SK-N-SH treated with all-trans-retinoic acid at 6 μM for 48 hours (cell line): Measurements from ENCODE around the gene NCAPG2.

Experiments
- ATAC-seq: fragments of 200-7000 bp; cut with Tn5 transposase; 3 replicates; pipeline ENCODE4 v1.9.1; 2020; ENCODE audit warnings: mild to moderate bottlenecking, moderate library complexity
- ARNTL ChIP-seq: fragments of 450-650 bp; formaldehyde crosslinking; IDR thresholded peaks from 2 replicates; pipeline ENCODE4 v1.5.0; 2020; ENCODE audit warnings: low read depth, mild to moderate bottlenecking, moderate library complexity, borderline replicate concordance
- BACH2 ChIP-seq: fragments of 250-450 bp; sonication (Bioruptor Pico); IDR thresholded peaks from 2 replicates; pipeline ENCODE4 v1.9.0; 2021; ENCODE audit warnings: mild to moderate bottlenecking, borderline replicate concordance
- CSDC2 ChIP-seq: fragments of 250-450 bp; sonication (Bioruptor Pico); IDR thresholded peaks from 2 replicates; pipeline ENCODE4 v1.5.0; 2020; ENCODE audit warnings: mild to moderate bottlenecking, moderate library complexity
- CSRNP3 ChIP-seq: fragments of 250-450 bp; sonication (Bioruptor Pico); IDR thresholded peaks from 2 replicates; pipeline ENCODE4 v1.5.1; 2021; ENCODE audit warnings: mild to moderate bottlenecking, moderate library complexity
- ESRRG ChIP-seq: fragments of 250-450 bp; sonication (Bioruptor Pico); IDR thresholded peaks from 2 replicates; pipeline ENCODE4 v1.6.1; 2021; ENCODE audit warnings: mild to moderate bottlenecking
- ISL1 ChIP-seq: fragments of 250-450 bp; sonication (Bioruptor Pico); IDR thresholded peaks from 2 replicates; pipeline ENCODE4 v2.1.2; 2022; ENCODE audit warnings: mild to moderate bottlenecking, moderate library complexity
- OSR1 ChIP-seq: fragments of 250-450 bp; sonication (Bioruptor Pico); IDR thresholded peaks from 2 replicates; pipeline ENCODE4 v1.8.0; 2022; ENCODE audit warnings: moderate library complexity, mild to moderate bottlenecking, inconsistent platforms
- PATZ1 ChIP-seq: fragments of 250-450 bp; sonication (Bioruptor Pico); IDR thresholded peaks from 2 replicates; pipeline ENCODE4 v1.8.0; 2020; ENCODE audit warnings: mild to moderate bottlenecking, moderate library complexity, borderline replicate concordance
- PPARA ChIP-seq: fragments of 250-450 bp; sonication (Bioruptor Pico); IDR thresholded peaks from 2 replicates; pipeline ENCODE4 v1.5.0; 2020; ENCODE audit warnings: mild to moderate bottlenecking, borderline replicate concordance
- RARB ChIP-seq: fragments of 250-450 bp; sonication (Bioruptor Pico); IDR thresholded peaks from 2 replicates; pipeline ENCODE4 v1.8.0; 2021; ENCODE audit warnings: mild to moderate bottlenecking, moderate library complexity
- SNAI2 ChIP-seq: fragments of 250-450 bp; sonication (Bioruptor Pico); IDR thresholded peaks from 2 replicates; pipeline ENCODE4 v1.5.0; 2020; ENCODE audit warnings: mild to moderate bottlenecking, moderate library complexity
- TCF4 ChIP-seq: fragments of 250-450 bp; sonication (Bioruptor Pico); IDR thresholded peaks from 2 replicates; pipeline ENCODE4 v1.8.0; 2021; ENCODE audit warnings: mild to moderate bottlenecking, moderate library complexity, borderline replicate concordance
- TOX ChIP-seq: fragments of 250-450 bp; sonication (Bioruptor Pico); IDR thresholded peaks from 2 replicates; pipeline ENCODE4 v1.8.0; 2021; ENCODE audit warnings: mild to moderate bottlenecking, moderate library complexity, borderline replicate concordance
- TSHZ2 ChIP-seq: fragments of 250-450 bp; sonication (Bioruptor Pico); IDR thresholded peaks from 2 replicates; pipeline ENCODE4 v1.5.0; 2020; ENCODE audit warnings: mild to moderate bottlenecking, moderate library complexity
- ZC3H10 ChIP-seq: fragments of 250-450 bp; sonication (Bioruptor Pico); IDR thresholded peaks from 2 replicates; pipeline ENCODE4 v1.5.1; 2021; ENCODE audit warnings: mild to moderate bottlenecking, moderate library complexity
- ZFP30 ChIP-seq: fragments of 450-650 bp; formaldehyde crosslinking; IDR thresholded peaks from 2 replicates; pipeline ENCODE4 v1.5.0; 2022; ENCODE audit warnings: mild to moderate bottlenecking, moderate library complexity
- ZNF565 ChIP-seq: fragments of 450-650 bp; formaldehyde crosslinking; conservative IDR thresholded peaks from 2 replicates; pipeline ENCODE4 v1.5.0; 2020; ENCODE audit warnings: low read depth, mild to moderate bottlenecking, moderate library complexity
- ZNF70 ChIP-seq: fragments of 450-650 bp; formaldehyde crosslinking; IDR thresholded peaks from 2 replicates; pipeline ENCODE4 v1.5.0; 2020; ENCODE audit warnings: mild to moderate bottlenecking, moderate library complexity
- ZNF8 ChIP-seq: fragments of 450-650 bp; formaldehyde crosslinking; IDR thresholded peaks from 2 replicates; pipeline ENCODE4 v1.5.0; 2020; ENCODE audit warnings: mild to moderate bottlenecking, moderate library complexity
- TF ChIP-seq, protein P1 (sequence below): fragments of 250-450 bp; sonication (Bioruptor Pico); IDR thresholded peaks from 2 replicates; pipeline ENCODE4 v1.5.1; 2020; ENCODE audit warnings: low read depth, mild to moderate bottlenecking, moderate library complexity

The NCAPG2 gene

GRCh38 chr7:158695056-158695455 is 9.5 kb downstream of the NCAPG2 start:
- TF ChIP-seq ISL1 (no peak), TCF4 (CRISPR knock-in tag) (no peak), OSR1 (CRISPR knock-in tag) (no peak), RARB (CRISPR knock-in tag) (no peak), ZNF8 (CRISPR knock-in tag) (no peak), BACH2 (no peak), ZNF70 (no peak), TOX (CRISPR knock-in tag) (no peak)
- TF ChIP-seq, protein P1, sequence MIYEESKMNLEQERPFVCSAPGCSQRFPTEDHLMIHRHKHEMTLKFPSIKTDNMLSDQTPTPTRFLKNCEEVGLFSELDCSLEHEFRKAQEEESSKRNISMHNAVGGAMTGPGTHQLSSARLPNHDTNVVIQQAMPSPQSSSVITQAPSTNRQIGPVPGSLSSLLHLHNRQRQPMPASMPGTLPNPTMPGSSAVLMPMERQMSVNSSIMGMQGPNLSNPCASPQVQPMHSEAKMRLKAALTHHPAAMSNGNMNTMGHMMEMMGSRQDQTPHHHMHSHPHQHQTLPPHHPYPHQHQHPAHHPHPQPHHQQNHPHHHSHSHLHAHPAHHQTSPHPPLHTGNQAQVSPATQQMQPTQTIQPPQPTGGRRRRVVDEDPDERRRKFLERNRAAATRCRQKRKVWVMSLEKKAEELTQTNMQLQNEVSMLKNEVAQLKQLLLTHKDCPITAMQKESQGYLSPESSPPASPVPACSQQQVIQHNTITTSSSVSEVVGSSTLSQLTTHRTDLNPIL (CRISPR knock-in tag), result no peak
- ATAC-seq, result no peak

DNA sequence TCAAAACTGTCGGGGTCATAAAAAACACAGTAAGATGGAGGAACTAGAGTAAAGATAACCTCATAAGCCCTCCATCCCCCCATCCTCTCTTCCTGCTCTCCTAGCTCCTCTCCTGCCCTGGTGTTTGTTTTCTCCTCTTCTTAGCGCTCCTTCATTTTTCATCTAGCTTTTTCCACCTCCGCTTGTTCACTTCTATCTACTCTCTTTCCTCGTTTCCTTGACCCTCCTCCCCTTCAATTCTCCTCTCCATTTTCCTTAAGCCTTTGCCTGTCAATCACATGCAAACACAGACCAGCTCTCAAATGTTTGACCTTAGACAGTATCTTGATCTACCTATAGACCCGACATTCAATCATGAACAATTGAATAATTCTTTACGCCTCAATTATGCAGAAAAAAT is 10.0 kb downstream of the NCAPG2 start:
- TF ChIP-seq PATZ1 (no peak), RARB (CRISPR knock-in tag) (no peak), ZC3H10 (CRISPR knock-in tag) (no peak), ISL1 (no peak), ZNF8 (CRISPR knock-in tag) (no peak), CSRNP3 (CRISPR knock-in tag) (no peak), TSHZ2 (CRISPR knock-in tag) (no peak), ZNF70 (no peak), OSR1 (CRISPR knock-in tag) (no peak), ESRRG (CRISPR knock-in tag) (no peak)
- TF ChIP-seq, protein P1 (CRISPR knock-in tag), result no peak
- ATAC-seq, result no peak

- no peak for ATAC-seq
- TF ChIP-seq TCF4 (CRISPR knock-in tag) (no peak), ZFP30 (CRISPR knock-in tag) (no peak), ARNTL (CRISPR knock-in tag) (no peak), ZNF70 (no peak), ZNF565 (CRISPR knock-in tag) (no peak), SNAI2 (CRISPR knock-in tag) (no peak), OSR1 (CRISPR knock-in tag) (no peak), TSHZ2 (CRISPR knock-in tag) (no peak), ZC3H10 (CRISPR knock-in tag) (no peak), RARB (CRISPR knock-in tag) (no peak), CSDC2 (CRISPR knock-in tag) (no peak), PPARA (CRISPR knock-in tag) (no peak), PATZ1 (no peak)
- TF ChIP-seq, protein P1 (CRISPR knock-in tag), result no peak
Observed at GRCh38 chr7:158689488-158689887, 15.1 kb downstream of the NCAPG2 start.
